Body of pancreas (tissue), 4 donors: ENCODE data around the gene TACC3. TPM values are rescaled to one million over a fixed set of nuclear protein-coding genes. Genes with fewer than 3 reads are reported as not detected.
A peak's percentile ranks its signal among the peaks of the same experiment; 100 is the strongest.

Experiments
- ATAC-seq: fragments of 150-250 bp; one replicate; pipeline ENCODE4 v1.9.1; 2016
- DNase-seq, 4 donors: peaks; one replicate each; pipeline ENCODE4 v3.0.0-alpha.2; 2019
- H3K27ac ChIP-seq, 4 donors: fragments of 200-600 bp; sonication (generic); 1 replicate in 3 of 4; 2 replicates in 1 of 4; pipeline versions ENCODE4 v1.5.1 to v1.6.1; 2016 to 2019; ENCODE audit warnings: mild to moderate bottlenecking in 1 of 4, mixed read lengths in 1 of 4, moderate library complexity in 1 of 4
- H3K27me3 ChIP-seq, 2 donors: fragments of 200-600 bp; sonication (generic); one replicate each; pipeline ENCODE4 v1.6.0; 2016; ENCODE audit warnings: mild to moderate bottlenecking in 1 of 2
- H3K36me3 ChIP-seq, 2 donors: fragments of 200-600 bp; sonication (generic); replicated peaks in 1 of 2; 2 replicates each; pipeline ENCODE4 v1.5.1; 2016; ENCODE audit warnings: low read depth in 2 of 2; ENCODE audit not compliant: insufficient read depth in 1 of 2
- H3K4me1 ChIP-seq: fragments of 200-600 bp; sonication (generic); one replicate; pipeline ENCODE4 v1.6.0; 2016
- H3K4me3 ChIP-seq, 2 donors: fragments of 200-600 bp; sonication (generic); 1 replicate in 1 of 2; 2 replicates in 1 of 2; pipeline ENCODE4 v1.5.1; 2016 to 2019
- H3K9me3 ChIP-seq, 3 donors: fragments of 200-600 bp; sonication (generic); 1 replicate in 2 of 3; 2 replicates in 1 of 3; pipeline ENCODE4 v1.5.1; 2016
- POLR2A ChIP-seq, 3 donors: fragments of 450-650 bp; IDR thresholded peaks; one replicate each; pipeline ENCODE4 v1.6.1; 2016; ENCODE audit warnings: antibody characterized with exemption in 3 of 3, mild to moderate bottlenecking in 2 of 3
- WGBS, 2 donors: methylation state at CpG; one replicate each; pipeline ENCODE4 v1.1.5; 2017; 5-methylcytosine and 5-hydroxymethylcytosine counted together
- intact Hi-C: fragments of 100-400 bp; cut with DNase I; formaldehyde crosslinking; loops from one replicate; pipeline ENCODE4 v1.15.1; 2023
- total RNA-seq, 2 donors: library from RNA; depleted of rRNA; stranded (reverse); fragments of >200 nt; gene quantifications; one replicate each; pipeline ENCODE4 v1.1.0, GENCODE V29; 2016
- TF ChIP-seq, protein P1 (sequence below), 7 experiments: fragments of 450-650 bp in 4 of 7; fragments of 200-600 bp in 3 of 7; sonication (generic) in 3 of 7; IDR thresholded peaks; one replicate each; pipeline ENCODE4 v1.5.1; 2016 to 2019; ENCODE audit warnings: antibody characterized with exemption in 7 of 7

TACC3 gene
- total RNA-seq, 2 donors from 2014 or later: 5.7 to 8.9 TPM

DNA sequence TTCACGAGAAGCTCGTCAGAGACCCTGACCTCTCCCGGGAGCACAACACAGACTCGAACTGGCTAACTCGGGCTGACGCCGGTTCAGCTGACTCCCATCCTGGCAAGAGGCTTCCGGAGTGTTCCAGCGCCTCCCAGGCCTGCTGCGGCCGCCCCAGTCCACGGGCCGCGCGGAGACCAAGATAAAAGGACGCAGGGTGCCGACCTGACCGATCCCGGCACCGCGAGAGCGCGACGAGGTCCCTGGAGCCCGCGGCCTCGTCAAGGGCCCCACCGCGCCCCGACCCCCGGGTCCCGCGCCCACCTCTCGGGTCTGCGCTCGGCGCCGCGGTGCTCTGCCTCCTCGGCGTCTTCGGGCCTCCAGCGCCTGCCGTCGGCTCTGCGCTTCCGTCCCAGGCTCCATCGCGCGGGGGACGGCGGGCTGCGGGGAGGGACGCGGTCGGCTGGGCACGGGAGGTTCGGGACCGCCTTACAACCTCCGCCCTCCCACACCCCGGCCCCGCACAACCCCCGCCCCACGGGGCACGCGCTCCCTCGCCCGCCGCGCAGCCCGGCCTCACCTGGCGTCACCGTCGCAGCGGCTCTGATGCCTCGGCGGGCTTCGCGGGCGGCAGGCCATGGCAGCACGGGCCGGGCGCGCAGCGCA lies 9.6 kb upstream of the TACC3 start:
- 0% methylated on average over 17 to 56 of the region's 85 CpGs for WGBS, 2 donors
- H3K27me3 ChIP-seq: no peaks in the 10 kb centered on the region
- intact Hi-C loops: no loop called here

DNA sequence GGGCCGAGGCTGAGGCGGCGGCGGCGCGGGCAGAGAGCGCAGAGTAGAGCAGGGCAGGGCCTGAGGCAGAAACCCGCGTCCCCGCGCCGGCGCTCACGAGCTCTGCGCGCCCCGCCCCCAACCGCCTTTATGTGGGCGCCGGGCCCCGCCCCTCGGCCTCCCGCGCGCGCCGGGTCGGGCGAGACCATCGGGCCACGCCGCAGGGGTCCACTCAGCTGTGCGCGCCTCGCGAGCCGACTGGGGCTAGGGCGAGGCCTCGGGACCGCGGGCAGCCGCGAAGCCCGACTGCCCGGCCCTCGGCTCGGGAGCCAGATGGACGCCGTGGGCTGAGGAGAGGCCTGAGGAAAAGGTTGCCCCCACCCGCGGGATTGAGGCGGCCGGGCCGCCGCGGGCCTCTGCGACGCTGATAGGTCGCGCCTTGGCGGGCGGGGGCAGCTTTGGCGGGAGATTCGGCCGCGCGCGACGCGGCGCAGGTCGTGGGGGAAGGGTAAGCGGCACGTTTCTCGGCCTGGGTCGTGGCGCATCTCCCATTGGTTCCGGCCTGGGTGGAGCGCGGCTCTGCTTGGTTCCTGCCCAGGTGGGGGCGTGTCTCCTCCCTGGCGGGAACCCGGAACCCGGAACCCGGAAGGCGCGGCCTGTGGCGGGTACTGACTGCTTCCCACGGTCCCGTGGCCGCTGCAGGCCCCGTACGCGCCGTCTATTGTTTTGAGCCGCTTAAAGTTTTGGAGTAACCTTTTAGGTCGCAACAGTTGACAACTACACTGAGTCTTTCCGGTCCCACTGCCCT lies 8.9 kb upstream of the TACC3 start, which contains the start of gene SLBP:
Gene SLBP (minus strand): TSS at position 104 of the 787 bp plus-strand sequence. CDS start 131 bp downstream, outside the sequence.
- no peaks in the 10 kb centered on the region for H3K9me3 ChIP-seq
- H3K4me3 ChIP-seq: peak within 1 kb of the TSS; percentile 75 to 77
- H3K27ac ChIP-seq: peak within 1 kb of the TSS; percentile 82 to 100 (median 100)
- peak; percentile 98 to 99 (median 98) for DNase-seq
- H3K27me3 ChIP-seq: no peaks in the 10 kb centered on the region
- H3K4me1 ChIP-seq: peaks cover 70% of the 10 kb centered on the region
- intact Hi-C loops: no loop called here
- peak; percentile 91 for ATAC-seq
- no peaks in the 10 kb centered on the region for H3K36me3 ChIP-seq
- TF ChIP-seq, protein P1, sequence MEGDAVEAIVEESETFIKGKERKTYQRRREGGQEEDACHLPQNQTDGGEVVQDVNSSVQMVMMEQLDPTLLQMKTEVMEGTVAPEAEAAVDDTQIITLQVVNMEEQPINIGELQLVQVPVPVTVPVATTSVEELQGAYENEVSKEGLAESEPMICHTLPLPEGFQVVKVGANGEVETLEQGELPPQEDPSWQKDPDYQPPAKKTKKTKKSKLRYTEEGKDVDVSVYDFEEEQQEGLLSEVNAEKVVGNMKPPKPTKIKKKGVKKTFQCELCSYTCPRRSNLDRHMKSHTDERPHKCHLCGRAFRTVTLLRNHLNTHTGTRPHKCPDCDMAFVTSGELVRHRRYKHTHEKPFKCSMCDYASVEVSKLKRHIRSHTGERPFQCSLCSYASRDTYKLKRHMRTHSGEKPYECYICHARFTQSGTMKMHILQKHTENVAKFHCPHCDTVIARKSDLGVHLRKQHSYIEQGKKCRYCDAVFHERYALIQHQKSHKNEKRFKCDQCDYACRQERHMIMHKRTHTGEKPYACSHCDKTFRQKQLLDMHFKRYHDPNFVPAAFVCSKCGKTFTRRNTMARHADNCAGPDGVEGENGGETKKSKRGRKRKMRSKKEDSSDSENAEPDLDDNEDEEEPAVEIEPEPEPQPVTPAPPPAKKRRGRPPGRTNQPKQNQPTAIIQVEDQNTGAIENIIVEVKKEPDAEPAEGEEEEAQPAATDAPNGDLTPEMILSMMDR (IDR thresholded peaks at IDR 0.05): peak in 1 of 7 experiments; percentile 5
- peak; percentile 67 to 92 (median 81) for TF ChIP-seq POLR2A (IDR thresholded peaks at IDR 0.05)
- WGBS, 2 donors: 0% methylated on average over 2 to 91 of the region's 98 CpGs

More for the DNA sequence above, 9.6 kb upstream of the TACC3 start:
- TF ChIP-seq POLR2A (IDR thresholded peaks at IDR 0.05): no peak
- TF ChIP-seq, protein P1 (IDR thresholded peaks at IDR 0.05): no peak
- Histone ChIP-seq H3K4me3 (peak overlapping the region; percentile 75 to 77), H3K36me3 (no peaks in the 10 kb centered on the region), H3K4me1 (peaks cover 63% of the 10 kb centered on the region), H3K27ac (peak overlapping the region; percentile 82 to 100 (median 100)), H3K9me3 (no peaks in the 10 kb centered on the region)
- ATAC-seq (peak; percentile 23), DNase-seq (peak; percentile 53 to 68 (median 63))

DNA sequence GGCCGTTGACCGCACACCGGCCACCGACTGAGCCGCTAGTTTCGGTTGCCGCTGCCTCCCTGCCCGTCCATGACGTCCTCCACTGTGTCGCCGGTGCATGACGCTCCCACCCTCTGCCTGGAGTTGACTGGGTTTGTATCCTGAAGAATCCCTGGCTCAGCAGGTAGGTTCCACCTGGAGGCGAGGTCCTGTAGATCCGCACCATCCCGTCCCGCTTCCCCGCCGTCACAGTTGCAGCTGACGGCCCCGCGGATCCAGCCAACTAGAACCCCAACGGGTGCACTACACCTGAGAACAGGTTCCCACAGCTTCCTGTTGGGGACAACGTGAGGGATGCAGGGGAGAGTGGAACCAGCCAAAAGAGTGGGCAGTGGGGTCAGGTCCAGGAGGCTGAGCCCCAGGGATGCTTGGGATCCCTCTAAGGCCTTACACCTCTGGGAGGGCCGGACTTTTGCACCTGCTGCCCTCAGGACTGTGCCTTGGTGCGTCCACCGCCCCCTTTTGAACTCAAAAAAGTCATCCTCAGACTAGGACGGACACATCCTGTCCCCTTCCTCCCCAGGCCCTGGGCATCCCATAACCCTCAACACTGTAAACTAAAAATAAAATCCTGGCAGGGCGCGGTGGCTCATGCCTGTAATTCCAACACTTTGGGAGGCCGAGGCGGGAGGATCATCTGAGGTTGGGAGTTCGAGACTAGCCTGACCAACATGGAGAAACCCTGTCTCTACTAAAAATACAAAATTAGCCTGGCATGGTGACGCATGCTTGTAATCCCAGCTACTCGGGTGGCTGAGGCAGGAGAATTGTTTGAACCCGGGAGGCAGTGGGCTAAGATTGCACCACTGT lies 8.1 kb upstream of the TACC3 start:
- DNase-seq: no peak
- H3K4me1 ChIP-seq: peaks cover 79% of the 10 kb centered on the region
- intact Hi-C loops: no loop called here

DNA sequence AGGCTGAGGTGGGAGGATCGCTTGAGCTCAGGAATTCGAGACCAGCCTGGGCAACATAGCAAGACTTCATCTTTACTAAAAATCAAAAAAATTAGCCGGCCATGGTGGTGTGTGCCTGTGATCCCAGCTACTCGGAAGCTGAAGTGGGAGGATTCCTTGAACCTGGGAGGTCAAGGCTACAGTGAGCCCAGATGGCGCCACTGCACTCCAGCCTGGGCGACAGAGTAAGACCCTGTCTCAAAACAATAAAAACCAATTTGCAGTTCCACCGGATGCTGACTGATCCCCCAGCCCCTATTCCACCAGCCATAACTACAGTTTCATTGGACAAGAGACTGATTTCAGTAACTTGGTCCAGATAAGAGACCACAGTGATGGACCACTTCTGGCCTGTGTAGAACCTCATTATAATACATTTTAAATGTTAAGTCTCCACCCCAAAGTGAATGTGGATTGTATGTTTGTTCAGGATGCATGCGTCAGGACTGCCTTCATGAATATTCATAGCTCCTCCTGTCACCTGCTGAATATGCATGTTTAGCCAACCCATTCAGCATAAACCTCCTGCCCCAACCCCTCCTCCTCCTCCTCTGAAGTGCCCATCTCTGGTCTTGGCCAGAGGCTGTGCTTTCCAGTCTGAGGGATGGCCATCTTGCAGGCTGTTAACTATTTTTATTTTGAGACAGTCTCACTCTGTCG lies 6.9 kb upstream of the TACC3 start:
- Histone ChIP-seq H3K27ac (peak overlapping the region in 2 of 4 donors; percentile 100), H3K4me3 (no peak overlapping the region), H3K4me1 (peaks cover 80% of the 10 kb centered on the region), H3K36me3 (no peaks in the 10 kb centered on the region), H3K27me3 (no peaks in the 10 kb centered on the region), H3K9me3 (no peaks in the 10 kb centered on the region)
- 59% methylated on average over 9 of the region's 9 CpGs for WGBS, 2 donors
- ATAC-seq (no peak), DNase-seq (no peak)
- TF ChIP-seq POLR2A (IDR thresholded peaks at IDR 0.05): no peak
- TF ChIP-seq, protein P1 (IDR thresholded peaks at IDR 0.05): no peak
- intact Hi-C loops: no loop called here

More for the DNA sequence above, 8.1 kb upstream of the TACC3 start:
- H3K9me3 ChIP-seq: no peaks in the 10 kb centered on the region
- peak overlapping the region; percentile 48 to 66 for H3K4me3 ChIP-seq
- H3K27me3 ChIP-seq: no peaks in the 10 kb centered on the region
- ATAC-seq: peak; percentile 4
- TF ChIP-seq, protein P1 (IDR thresholded peaks at IDR 0.05): no peak
- TF ChIP-seq POLR2A (IDR thresholded peaks at IDR 0.05): peak in 2 of 3 donors; percentile 4 to 30
- 10 to 27% methylated on average over 23 to 35 of the region's 35 CpGs for WGBS, 2 donors
- H3K36me3 ChIP-seq: no peaks in the 10 kb centered on the region
- peak overlapping the region; percentile 82 to 100 (median 100) for H3K27ac ChIP-seq
